ENCODE measurements around the gene ARHGEF9.
"Not testable (repeated sequence)": the region's sequence is repeated elsewhere in the genome, so short reads cannot be mapped to it uniquely, and the experiment has no call there.

DNA sequence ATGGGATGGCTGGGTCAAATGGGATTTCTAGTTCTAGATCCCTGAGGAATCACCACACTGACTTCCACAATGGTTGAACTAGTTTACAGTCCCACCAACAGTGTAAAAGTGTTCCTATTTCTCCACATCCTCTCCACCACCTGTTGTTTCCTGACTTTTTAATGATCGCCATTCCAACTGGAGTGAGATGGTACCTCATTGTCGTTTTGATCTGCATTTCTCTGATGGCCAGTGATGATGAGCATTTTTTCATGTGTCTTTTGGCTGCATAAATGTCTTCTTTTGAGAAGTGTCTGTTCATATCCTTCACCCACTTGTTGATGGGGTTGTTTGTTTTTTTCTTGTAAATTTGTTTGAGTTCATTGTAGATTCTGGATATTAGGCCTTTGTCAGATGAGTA lies 139.3 kb downstream of the ARHGEF9 start:
- TF ChIP-seq POLR2A (IDR thresholded peaks at IDR 0.05), result not testable (repeated sequence)
- TF ChIP-seq, protein P1, sequence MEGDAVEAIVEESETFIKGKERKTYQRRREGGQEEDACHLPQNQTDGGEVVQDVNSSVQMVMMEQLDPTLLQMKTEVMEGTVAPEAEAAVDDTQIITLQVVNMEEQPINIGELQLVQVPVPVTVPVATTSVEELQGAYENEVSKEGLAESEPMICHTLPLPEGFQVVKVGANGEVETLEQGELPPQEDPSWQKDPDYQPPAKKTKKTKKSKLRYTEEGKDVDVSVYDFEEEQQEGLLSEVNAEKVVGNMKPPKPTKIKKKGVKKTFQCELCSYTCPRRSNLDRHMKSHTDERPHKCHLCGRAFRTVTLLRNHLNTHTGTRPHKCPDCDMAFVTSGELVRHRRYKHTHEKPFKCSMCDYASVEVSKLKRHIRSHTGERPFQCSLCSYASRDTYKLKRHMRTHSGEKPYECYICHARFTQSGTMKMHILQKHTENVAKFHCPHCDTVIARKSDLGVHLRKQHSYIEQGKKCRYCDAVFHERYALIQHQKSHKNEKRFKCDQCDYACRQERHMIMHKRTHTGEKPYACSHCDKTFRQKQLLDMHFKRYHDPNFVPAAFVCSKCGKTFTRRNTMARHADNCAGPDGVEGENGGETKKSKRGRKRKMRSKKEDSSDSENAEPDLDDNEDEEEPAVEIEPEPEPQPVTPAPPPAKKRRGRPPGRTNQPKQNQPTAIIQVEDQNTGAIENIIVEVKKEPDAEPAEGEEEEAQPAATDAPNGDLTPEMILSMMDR (IDR thresholded peaks at IDR 0.05), result not testable (repeated sequence)
